BJ (cell line): ENCODE data around the gene SYNGR3. TPM values are rescaled to one million over a fixed set of nuclear protein-coding genes. Genes with fewer than 3 reads are reported as not detected.

Experiments
- CTCF ChIA-PET: fragments of 350-600 bp; formaldehyde crosslinking; extraction: SDS; loops from one replicate; lab custom pipeline; 2021; ENCODE audit warnings: antibody characterized with exemption, inconsistent platforms; lab: Yijun Ruan, JAX
- POLR2A ChIA-PET: fragments of 300-600 bp; sonication (Branson Sonifier 250); formaldehyde crosslinking; extraction: SDS; loops from one replicate; lab custom pipeline; 2021; ENCODE audit warnings: antibody characterized with exemption; lab: Charles Lee
- DNase-seq: peaks from one replicate; pipeline ENCODE4 v3.0.0-alpha.2; 2011; ENCODE audit warnings: low read depth
- H3K27me3 ChIP-seq: 2 replicates; pipeline ENCODE4 v1.6.0; 2011; ENCODE audit warnings: low read length; ENCODE audit not compliant: control insufficient read depth, insufficient read depth
- H3K36me3 ChIP-seq: 2 replicates; pipeline ENCODE4 v1.5.1; 2011; ENCODE audit warnings: low read length; ENCODE audit not compliant: control insufficient read depth, insufficient read depth
- H3K4me3 ChIP-seq: 2 replicates; pipeline ENCODE4 v1.5.1; 2011; ENCODE audit warnings: low read depth, mild to moderate bottlenecking, control low read depth, low read length
- CTCF ChIP-seq: IDR thresholded peaks from 2 replicates; pipeline ENCODE4 v1.5.1; 2011; ENCODE audit warnings: low read depth, mild to moderate bottlenecking, control low read depth, inconsistent platforms, low read length, moderate library complexity; ENCODE audit not compliant: insufficient read depth
- polyA plus RNA-seq: library from polyadenylated mRNA; depleted of rRNA; stranded (reverse); fragments of >200 nt; gene quantifications from 2 replicates; pipeline ENCODE4 v1.2.3, GENCODE V29; 2011

Gene SYNGR3
- polyA plus RNA-seq, 1 experiment = 3.3 TPM

DNA sequence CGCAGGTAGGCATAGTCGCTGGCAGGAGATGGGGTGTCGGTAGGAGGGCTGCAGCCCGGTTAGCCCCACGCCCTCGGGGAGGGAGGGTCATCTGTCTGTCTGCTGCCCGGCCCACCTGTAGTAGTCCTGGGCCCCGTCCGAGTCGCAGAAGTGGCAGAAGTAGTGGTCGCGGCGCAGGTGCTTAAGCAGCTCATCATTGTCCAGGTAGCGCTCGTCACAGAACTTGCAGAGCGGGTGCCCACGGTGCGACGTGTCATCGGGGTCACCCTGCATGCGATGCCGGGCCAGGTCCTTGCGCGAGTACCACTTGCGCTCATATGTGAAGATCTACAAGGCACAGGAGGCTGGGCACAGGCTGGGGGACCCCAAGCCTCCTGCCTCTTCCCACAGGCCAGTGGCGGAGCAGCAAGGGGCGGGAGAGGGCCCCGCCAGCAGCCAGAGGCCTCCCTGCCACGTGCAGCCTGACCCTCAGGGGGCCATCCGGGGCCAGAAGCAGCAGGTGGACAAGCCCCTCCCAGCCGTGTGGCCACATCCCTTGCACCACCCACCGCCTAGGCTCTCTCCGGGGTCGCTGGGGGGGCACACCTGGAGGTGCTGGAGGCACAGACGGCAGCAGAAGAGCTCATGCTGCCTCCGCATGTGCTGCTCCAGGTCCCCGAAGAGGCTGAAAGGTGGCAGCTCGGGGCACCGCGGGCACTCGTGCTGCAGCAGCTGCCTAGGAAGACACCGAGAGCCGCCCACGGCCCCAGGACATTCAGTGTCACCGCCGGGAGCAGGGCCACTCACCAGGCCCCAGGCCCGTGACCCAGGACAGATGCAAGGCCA is 12.8 kb downstream of the SYNGR3 start:
- CTCF ChIA-PET = interaction anchor here (0.6 to 4.1 kb wide), 10 partner anchors 7 to 150 kb away, joined by 3 to 30 read pairs (median 4); no protein-coding TSS in a partner anchor
- Histone ChIP-seq H3K4me3 (no peak overlapping the region), H3K27me3 (no peaks in the 10 kb centered on the region), H3K36me3 (peaks cover 59% of the 10 kb centered on the region)
- no peak for TF ChIP-seq CTCF
- POLR2A ChIA-PET = no interaction called here
- no peak for DNase-seq

GRCh38 chr16:2003231-2003826 is 13.6 kb downstream of the SYNGR3 start:
- H3K36me3 ChIP-seq = peaks cover 56% of the 10 kb centered on the region
- no peak for DNase-seq
- ChIA-PET POLR2A (no interaction called here), CTCF (interaction anchor here (0.6 to 4.1 kb wide), 23 partner anchors 8 to 157 kb away, joined by 3 to 30 read pairs (median 4); partner anchors contain the start of genes MSRB1, NPW, NTHL1 and PKD1)
- no peak overlapping the region for H3K4me3 ChIP-seq
- H3K27me3 ChIP-seq = no peaks in the 10 kb centered on the region
- no peak for TF ChIP-seq CTCF

DNA sequence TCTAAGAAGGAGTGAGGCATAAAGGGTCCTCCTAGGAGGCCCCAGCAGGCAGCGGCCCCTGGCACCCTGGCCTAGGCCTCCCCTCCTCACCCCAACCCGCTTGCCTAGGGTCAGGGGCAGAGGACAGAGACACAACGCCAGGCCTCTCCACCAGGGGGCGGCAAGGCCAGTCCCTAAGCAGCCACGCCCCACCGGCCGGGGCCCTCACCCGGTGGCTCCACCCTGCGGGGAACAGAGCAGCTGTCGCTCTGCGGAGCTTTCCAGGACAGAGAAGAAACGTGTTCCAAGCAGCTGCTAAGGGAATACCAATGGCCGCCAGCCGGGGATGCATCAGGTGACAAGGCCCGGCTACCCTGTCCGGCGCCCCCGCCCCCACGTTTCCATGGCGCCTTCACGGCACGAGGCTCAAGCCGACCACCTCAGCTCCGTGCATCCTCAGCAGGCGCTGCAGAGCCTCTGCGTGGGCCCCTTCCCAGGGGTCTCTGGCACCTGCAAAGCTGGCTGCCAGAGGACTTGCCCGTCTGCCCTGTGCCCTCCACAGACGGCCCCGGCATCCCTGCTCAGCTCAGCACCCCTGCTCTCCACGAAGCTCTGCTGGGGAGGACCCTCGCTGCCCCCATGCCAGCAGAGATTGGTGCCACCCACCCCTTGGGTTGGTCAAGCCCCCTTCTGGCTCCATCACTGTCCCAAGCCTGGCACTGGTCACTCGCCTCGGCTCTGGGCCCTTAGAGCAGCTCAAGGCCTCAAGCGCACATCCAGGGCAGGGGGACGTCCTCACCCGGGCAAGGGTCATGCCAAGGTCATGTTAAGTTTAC is 14.3 kb downstream of the SYNGR3 start:
- Histone ChIP-seq H3K4me3 (no peak overlapping the region), H3K36me3 (peaks cover 50% of the 10 kb centered on the region), H3K27me3 (no peaks in the 10 kb centered on the region)
- CTCF ChIA-PET = interaction anchor here (0.6 to 4.1 kb wide), 29 partner anchors 8 to 156 kb away, joined by 3 to 30 read pairs (median 4); partner anchors contain the start of genes MSRB1, NPW, NTHL1 and PKD1
- POLR2A ChIA-PET = no interaction called here
- peak; percentile 98 for TF ChIP-seq CTCF
- DNase-seq = peak; percentile 12

- no peak for DNase-seq
- CTCF ChIA-PET = interaction anchor here (0.9 to 4.1 kb wide), 12 partner anchors 8 to 142 kb away, joined by 4 to 30 read pairs (median 6); partner anchors contain the start of gene NPW
- H3K4me3 ChIP-seq = no peak overlapping the region
- peaks cover 42% of the 10 kb centered on the region for H3K36me3 ChIP-seq
- H3K27me3 ChIP-seq = no peaks in the 10 kb centered on the region
- POLR2A ChIA-PET = no interaction called here
- TF ChIP-seq CTCF = no peak
Measured at GRCh38 chr16:2004795-2005517, 15.2 kb downstream of the SYNGR3 start.
